ENCODE results near the gene FICD.
"Not testable (repeated sequence)": the region's sequence is repeated elsewhere in the genome, so short reads cannot be mapped to it uniquely, and the experiment has no call there.

Gene FICD

DNA sequence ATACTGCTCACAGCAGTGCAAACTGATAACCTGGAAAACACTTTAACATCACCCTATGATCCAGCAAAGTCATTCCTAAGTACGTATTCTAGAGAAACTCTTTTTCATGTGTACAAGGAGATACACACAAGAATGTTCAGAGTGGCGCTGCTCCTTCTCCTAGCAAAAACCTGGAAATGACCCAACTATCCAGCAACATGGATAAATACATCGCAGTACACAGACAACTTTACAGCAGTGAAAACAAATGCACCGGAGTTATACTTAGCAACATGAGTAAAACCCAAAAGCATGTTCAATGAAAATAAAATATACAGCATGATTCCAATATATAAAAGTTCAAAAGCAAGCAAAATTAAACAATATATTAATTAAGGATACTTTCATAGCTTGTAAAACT, 27.2 kb downstream of the FICD start:
- CTCF ChIA-PET: no interaction called here
- no peak for DNase-seq (ENCODE audit: extremely low spot score)
- TF ChIP-seq SP1 (IDR thresholded peaks at IDR 0.05): no peak
- TF ChIP-seq SUZ12 (IDR thresholded peaks at IDR 0.05): no peak
- no peak for TF ChIP-seq ZNF384 (IDR thresholded peaks at IDR 0.05)
- TF ChIP-seq ELF4 (IDR thresholded peaks at IDR 0.05): no peak
- TF ChIP-seq, protein P1, sequence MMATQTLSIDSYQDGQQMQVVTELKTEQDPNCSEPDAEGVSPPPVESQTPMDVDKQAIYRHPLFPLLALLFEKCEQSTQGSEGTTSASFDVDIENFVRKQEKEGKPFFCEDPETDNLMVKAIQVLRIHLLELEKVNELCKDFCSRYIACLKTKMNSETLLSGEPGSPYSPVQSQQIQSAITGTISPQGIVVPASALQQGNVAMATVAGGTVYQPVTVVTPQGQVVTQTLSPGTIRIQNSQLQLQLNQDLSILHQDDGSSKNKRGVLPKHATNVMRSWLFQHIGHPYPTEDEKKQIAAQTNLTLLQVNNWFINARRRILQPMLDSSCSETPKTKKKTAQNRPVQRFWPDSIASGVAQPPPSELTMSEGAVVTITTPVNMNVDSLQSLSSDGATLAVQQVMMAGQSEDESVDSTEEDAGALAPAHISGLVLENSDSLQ (IDR thresholded peaks at IDR 0.05): no peak
- TF ChIP-seq HDGF (IDR thresholded peaks at IDR 0.05; ENCODE audit: borderline replicate concordance): no peak
- no peak for TF ChIP-seq NFRKB (IDR thresholded peaks at IDR 0.05)
- no peak for TF ChIP-seq TARDBP (IDR thresholded peaks at IDR 0.05)
- no peak for TF ChIP-seq CTBP1 (IDR thresholded peaks at IDR 0.05; ENCODE audit: borderline replicate concordance)
- TF ChIP-seq FOXK2 (IDR thresholded peaks at IDR 0.05): no peak
- no peak for TF ChIP-seq FOXA1 (IDR thresholded peaks at IDR 0.05)
- POLR2A ChIA-PET: no interaction called here

DNA sequence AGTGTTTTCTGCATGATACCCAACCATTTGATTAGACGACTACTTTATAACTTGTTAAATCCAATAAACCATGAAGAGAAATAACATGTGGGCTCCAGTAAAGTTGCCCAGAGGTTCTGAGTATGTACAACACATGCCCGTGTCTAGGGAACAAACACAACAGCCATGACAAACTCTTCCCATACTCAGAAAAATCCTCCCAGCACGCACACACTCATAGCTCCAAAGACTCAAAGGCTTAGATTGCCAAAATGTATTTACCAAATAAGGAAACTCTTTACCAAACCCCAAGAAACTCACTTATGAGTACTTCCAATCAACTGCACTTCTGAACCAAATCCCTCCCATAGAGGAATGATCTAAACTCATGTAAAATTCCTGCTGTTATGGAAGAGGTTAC, 28.6 kb downstream of the FICD start:
- TF ChIP-seq SP1 (IDR thresholded peaks at IDR 0.05): no peak
- no peak for TF ChIP-seq ELF4 (IDR thresholded peaks at IDR 0.05)
- TF ChIP-seq, protein P1 (IDR thresholded peaks at IDR 0.05): no peak
- TF ChIP-seq BHLHE40 (IDR thresholded peaks at IDR 0.05; ENCODE audit: borderline replicate concordance): no peak
- TF ChIP-seq L3MBTL2 (conservative IDR thresholded peaks at IDR 0.05): no peak
- TF ChIP-seq NFRKB (IDR thresholded peaks at IDR 0.05): no peak
- no peak for TF ChIP-seq FOXA1 (IDR thresholded peaks at IDR 0.05)
- no peak for TF ChIP-seq SUZ12 (IDR thresholded peaks at IDR 0.05)
- no peak for TF ChIP-seq LEF1 (IDR thresholded peaks at IDR 0.05; ENCODE audit: borderline replicate concordance)
- TF ChIP-seq FOXM1 (IDR thresholded peaks at IDR 0.05; ENCODE audit: borderline replicate concordance): no peak
- DNase-seq (ENCODE audit: extremely low spot score): no peak
- ChIA-PET POLR2A (no interaction called here), CTCF (no interaction called here)

DNA sequence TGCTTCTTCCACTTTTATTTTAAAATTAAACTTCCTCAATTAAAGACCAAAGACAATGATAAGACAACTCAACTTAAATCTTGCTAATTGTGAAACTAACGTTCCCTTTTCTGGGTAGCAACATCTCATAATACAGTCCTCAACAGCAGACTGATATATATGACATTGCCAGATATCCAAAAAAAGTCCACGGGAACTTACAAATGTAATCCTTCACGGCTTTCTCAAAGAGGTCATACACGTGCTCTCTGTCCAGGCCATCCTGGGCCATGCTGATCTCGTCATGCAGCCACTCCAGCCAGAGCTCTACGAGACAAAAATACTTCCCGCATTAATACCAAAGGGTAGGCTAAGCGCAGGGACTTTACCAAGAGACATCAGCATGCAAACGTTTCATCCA, 32.6 kb downstream of the FICD start:
- TF ChIP-seq ELF4 (IDR thresholded peaks at IDR 0.05) (no peak), ARNT (IDR thresholded peaks at IDR 0.05) (no peak), SP1 (IDR thresholded peaks at IDR 0.05) (no peak)
- ChIA-PET CTCF (no interaction called here), POLR2A (interaction anchor here (2.1 kb wide), 1 partner anchor 14 kb away, joined by 8 read pairs; the partner anchor contains the start of genes ISCU and SART3)
- no peak for DNase-seq (ENCODE audit: extremely low spot score)

DNA sequence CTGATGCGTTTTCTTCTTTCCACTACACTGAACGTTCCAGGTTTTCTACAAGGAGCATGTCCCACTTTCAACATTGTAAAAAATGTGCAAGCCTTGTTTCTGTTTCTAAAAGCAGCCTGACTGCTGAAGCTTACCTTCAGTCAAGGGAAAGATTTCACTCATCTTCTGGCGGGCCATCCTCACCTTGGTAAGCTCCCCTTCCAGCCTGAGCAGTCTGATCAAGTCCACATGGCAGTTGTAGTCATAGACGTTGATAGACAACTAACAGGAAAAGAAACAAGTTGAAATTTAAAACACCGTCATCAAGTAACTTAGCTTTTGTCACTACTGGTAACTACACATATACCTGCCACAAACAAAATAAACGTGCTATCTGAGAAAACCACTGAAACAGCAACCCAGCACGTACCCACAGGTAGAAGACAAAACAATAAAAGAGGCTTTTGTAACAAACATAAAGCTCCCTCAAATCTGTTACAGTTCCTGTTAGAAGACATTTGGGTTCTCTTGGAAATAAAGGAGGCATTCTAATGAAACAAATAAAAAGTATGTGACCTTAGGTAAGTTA, 34.0 kb downstream of the FICD start:
- ChIA-PET POLR2A (interaction anchor here (2.1 kb wide), 1 partner anchor 13 kb away, joined by 8 read pairs; the partner anchor contains the start of genes ISCU and SART3), CTCF (no interaction called here)
- no peak for DNase-seq (ENCODE audit: extremely low spot score)
- TF ChIP-seq SUZ12 (IDR thresholded peaks at IDR 0.05) (no peak), SP1 (IDR thresholded peaks at IDR 0.05) (no peak), CTBP1 (IDR thresholded peaks at IDR 0.05; ENCODE audit: borderline replicate concordance) (no peak), FOXA1 (IDR thresholded peaks at IDR 0.05) (no peak), FOXK2 (IDR thresholded peaks at IDR 0.05) (no peak), ELF4 (IDR thresholded peaks at IDR 0.05) (no peak), BHLHE40 (IDR thresholded peaks at IDR 0.05; ENCODE audit: borderline replicate concordance) (no peak), ARNT (IDR thresholded peaks at IDR 0.05) (no peak), TARDBP (IDR thresholded peaks at IDR 0.05) (no peak), FOXM1 (IDR thresholded peaks at IDR 0.05; ENCODE audit: borderline replicate concordance) (no peak), L3MBTL2 (conservative IDR thresholded peaks at IDR 0.05) (no peak)

DNA sequence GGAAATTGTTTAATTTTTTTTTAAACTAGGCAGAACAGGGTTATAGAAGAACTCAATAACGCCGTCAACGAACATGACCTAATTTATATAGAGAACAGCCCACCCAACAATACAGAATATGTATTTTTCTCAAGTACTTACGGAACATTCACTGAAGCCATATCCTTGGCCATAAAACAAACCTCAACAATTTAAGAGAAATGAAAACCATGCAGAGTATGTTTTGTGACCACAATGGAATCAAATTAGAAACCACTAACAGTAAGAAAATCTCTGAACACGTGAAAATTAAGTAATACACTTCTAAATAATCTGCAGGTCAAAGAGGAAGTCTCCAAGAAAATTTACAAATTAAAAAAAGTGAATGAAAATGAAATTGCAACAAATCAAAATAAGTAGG, 36.5 kb downstream of the FICD start:
- ChIA-PET CTCF (no interaction called here), POLR2A (no interaction called here)
- no peak for TF ChIP-seq L3MBTL2 (conservative IDR thresholded peaks at IDR 0.05)
- no peak for TF ChIP-seq SP1 (IDR thresholded peaks at IDR 0.05)
- TF ChIP-seq FOXM1 (IDR thresholded peaks at IDR 0.05; ENCODE audit: borderline replicate concordance): no peak
- TF ChIP-seq TARDBP (IDR thresholded peaks at IDR 0.05): no peak
- TF ChIP-seq ZNF384 (IDR thresholded peaks at IDR 0.05): no peak
- no peak for TF ChIP-seq LEF1 (IDR thresholded peaks at IDR 0.05; ENCODE audit: borderline replicate concordance)
- TF ChIP-seq, protein P1 (IDR thresholded peaks at IDR 0.05): no peak
- no peak for TF ChIP-seq CTBP1 (IDR thresholded peaks at IDR 0.05; ENCODE audit: borderline replicate concordance)
- TF ChIP-seq HDGF (IDR thresholded peaks at IDR 0.05; ENCODE audit: borderline replicate concordance): no peak
- no peak for TF ChIP-seq FOXA1 (IDR thresholded peaks at IDR 0.05)
- TF ChIP-seq NFRKB (IDR thresholded peaks at IDR 0.05): no peak
- no peak for TF ChIP-seq ARNT (IDR thresholded peaks at IDR 0.05)
- TF ChIP-seq BHLHE40 (IDR thresholded peaks at IDR 0.05; ENCODE audit: borderline replicate concordance): no peak
- no peak for TF ChIP-seq ELF4 (IDR thresholded peaks at IDR 0.05)
- no peak for TF ChIP-seq FOXK2 (IDR thresholded peaks at IDR 0.05)
- TF ChIP-seq SUZ12 (IDR thresholded peaks at IDR 0.05): no peak
- DNase-seq (ENCODE audit: extremely low spot score): no peak

DNA sequence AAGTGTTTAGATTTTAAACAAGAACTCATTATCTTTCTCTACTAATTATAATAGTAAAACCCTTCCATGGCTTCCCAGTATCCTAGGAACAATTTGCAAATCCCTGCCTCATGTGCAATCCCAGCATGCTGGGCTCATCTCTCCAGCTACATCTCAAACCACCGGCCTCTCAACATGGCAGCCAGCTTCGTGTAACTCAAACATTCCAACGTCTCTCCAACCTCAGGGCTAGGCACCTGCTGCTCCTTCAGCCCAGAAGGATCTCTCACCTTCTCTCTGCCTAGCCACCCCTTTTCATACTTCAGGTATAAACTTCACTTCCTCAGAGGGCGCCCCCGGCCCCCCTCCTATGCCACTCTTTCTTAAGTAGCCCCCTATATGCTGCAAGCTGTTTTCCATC, 38.7 kb downstream of the FICD start:
- DNase-seq (ENCODE audit: extremely low spot score): no peak
- CTCF ChIA-PET: no interaction called here
- POLR2A ChIA-PET: interaction anchor here (1.2 kb wide), 1 partner anchor 8 kb away, joined by 3 read pairs; the partner anchor contains the start of gene ISCU
- TF ChIP-seq FOXA1 (IDR thresholded peaks at IDR 0.05): no peak
- no peak for TF ChIP-seq ZNF384 (IDR thresholded peaks at IDR 0.05)
- no peak for TF ChIP-seq FOXM1 (IDR thresholded peaks at IDR 0.05; ENCODE audit: borderline replicate concordance)
- TF ChIP-seq ARNT (IDR thresholded peaks at IDR 0.05): no peak
- TF ChIP-seq CTBP1 (IDR thresholded peaks at IDR 0.05; ENCODE audit: borderline replicate concordance): no peak
- TF ChIP-seq HDGF (IDR thresholded peaks at IDR 0.05; ENCODE audit: borderline replicate concordance): no peak
- no peak for TF ChIP-seq SP1 (IDR thresholded peaks at IDR 0.05)
- TF ChIP-seq NFRKB (IDR thresholded peaks at IDR 0.05): no peak
- no peak for TF ChIP-seq LEF1 (IDR thresholded peaks at IDR 0.05; ENCODE audit: borderline replicate concordance)
- no peak for TF ChIP-seq ELF4 (IDR thresholded peaks at IDR 0.05)
- TF ChIP-seq L3MBTL2 (conservative IDR thresholded peaks at IDR 0.05): no peak
- TF ChIP-seq, protein P1 (IDR thresholded peaks at IDR 0.05): no peak
- no peak for TF ChIP-seq BHLHE40 (IDR thresholded peaks at IDR 0.05; ENCODE audit: borderline replicate concordance)
- TF ChIP-seq FOXK2 (IDR thresholded peaks at IDR 0.05): no peak
- TF ChIP-seq TARDBP (IDR thresholded peaks at IDR 0.05): no peak
- no peak for TF ChIP-seq SUZ12 (IDR thresholded peaks at IDR 0.05)

DNA sequence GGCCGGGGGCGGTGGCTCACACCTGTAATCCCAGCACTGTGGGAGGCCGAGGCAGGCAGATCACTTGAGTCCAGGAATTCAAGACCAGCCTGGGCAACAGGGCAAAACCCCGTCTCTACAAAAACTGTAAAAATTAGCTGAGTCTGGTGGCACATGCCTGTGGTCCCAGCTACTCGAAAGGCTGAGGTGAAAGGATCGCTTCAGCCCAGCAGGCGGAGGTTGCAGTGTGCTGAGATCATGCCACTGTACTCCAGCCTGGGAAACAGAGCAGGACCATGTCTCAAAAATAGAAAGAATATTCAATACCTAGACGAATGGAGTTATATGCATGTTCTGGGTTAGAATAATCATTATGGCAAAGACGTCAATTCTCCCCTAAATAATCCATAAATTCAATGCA, 40.3 kb downstream of the FICD start:
- CTCF ChIA-PET; DNase-seq (ENCODE audit: extremely low spot score); POLR2A ChIA-PET: not testable (repeated sequence)
